ENCODE measurements around the gene SLC22A2. TPM values are rescaled to one million over a fixed set of nuclear protein-coding genes. Genes with fewer than 3 reads are reported as not detected.
"Not testable (repeated sequence)": the region's sequence is repeated elsewhere in the genome, so short reads cannot be mapped to it uniquely, and the experiment has no call there.

Gene SLC22A2
- polyA plus RNA-seq, 1 donor (not counting 4 experiments of a cell fraction or from before 2014, with no cell fraction given), result not detected

- FAIRE-seq (peak; percentile 80), DNase-seq (ENCODE audit: low read depth, low spot score) (no peak)
- Histone ChIP-seq H3K4me3 (ENCODE audit: control insufficient read depth in 2 of 3, extremely low read depth in 1 of 3, insufficient read depth in 2 of 3, low read depth in 1 of 3, low read length in 3 of 3) (no peak overlapping the region), H3K9ac (ENCODE audit: control insufficient read depth, extremely low read depth, insufficient read depth, low read length) (no peak overlapping the region), H4K20me1 (ENCODE audit: control insufficient read depth, extremely low read depth, insufficient read depth, low read length) (no peaks in the 10 kb centered on the region), H3K36me3 (ENCODE audit: control insufficient read depth in 2 of 2, extremely low read depth in 1 of 2, insufficient read depth in 2 of 2, low read length in 2 of 2) (no peaks in the 10 kb centered on the region), H3K27me3 (ENCODE audit: control insufficient read depth, extremely low read depth, insufficient read depth, low read length) (no peaks in the 10 kb centered on the region), H3K79me2 (ENCODE audit: control insufficient read depth, insufficient read depth, low read length) (no peaks in the 10 kb centered on the region), H3K4me2 (ENCODE audit: control insufficient read depth, extremely low read depth, insufficient read depth, low read depth, low read length) (peak overlapping the region; percentile 35), H2AFZ (ENCODE audit: control insufficient read depth, low read length) (peak overlapping the region; percentile 20), H3K9me3 (ENCODE audit: control insufficient read depth, low read depth, low read length) (no peaks in the 10 kb centered on the region), H3K9me1 (ENCODE audit: control insufficient read depth, extremely low read depth, insufficient read depth, low read length) (no peaks in the 10 kb centered on the region), H3K27ac (ENCODE audit: control insufficient read depth, insufficient read depth, low read length) (peak overlapping the region; percentile 70), H3K4me1 (ENCODE audit: control insufficient read depth, extremely low read depth, insufficient read depth, low read length) (peaks cover 20% of the 10 kb centered on the region)
- TF ChIP-seq EZH2 (IDR thresholded peaks at IDR 0.05; ENCODE audit: low read length) (no peak), CTCF (optimal IDR thresholded peaks at IDR 0.05 in 1 of 3, IDR thresholded peaks at IDR 0.05 in 1 of 3, conservative IDR thresholded peaks at IDR 0.05 in 1 of 3; ENCODE audit: extremely low read depth in 1 of 3, insufficient read depth in 2 of 3, low read length in 3 of 3) (no peak)
- dilution Hi-C loops (cut with MboI; ENCODE audit: extremely low pct_ligation_motif_present, low sequenced_read_pairs), result no loop called here
These were observed 20.3 kb downstream of the SLC22A2 start for GRCh38 chr6:160238278-160238711.

GRCh38 chr6:160237597-160238275 is 20.9 kb downstream of the SLC22A2 start:
- Histone ChIP-seq H3K4me2 (ENCODE audit: control insufficient read depth, extremely low read depth, insufficient read depth, low read depth, low read length) (peak overlapping the region; percentile 35), H3K4me1 (ENCODE audit: control insufficient read depth, extremely low read depth, insufficient read depth, low read length) (peaks cover 20% of the 10 kb centered on the region), H3K27ac (ENCODE audit: control insufficient read depth, insufficient read depth, low read length) (peak overlapping the region; percentile 70), H2AFZ (ENCODE audit: control insufficient read depth, low read length) (peak overlapping the region; percentile 43)
- dilution Hi-C loops (cut with MboI; ENCODE audit: extremely low pct_ligation_motif_present, low sequenced_read_pairs); H3K27me3 ChIP-seq (ENCODE audit: control insufficient read depth, extremely low read depth, insufficient read depth, low read length); H3K9me3 ChIP-seq (ENCODE audit: control insufficient read depth, low read depth, low read length); H3K79me2 ChIP-seq (ENCODE audit: control insufficient read depth, insufficient read depth, low read length); H3K9me1 ChIP-seq (ENCODE audit: control insufficient read depth, extremely low read depth, insufficient read depth, low read length); FAIRE-seq; H4K20me1 ChIP-seq (ENCODE audit: control insufficient read depth, extremely low read depth, insufficient read depth, low read length); H3K36me3 ChIP-seq (ENCODE audit: control insufficient read depth in 2 of 2, extremely low read depth in 1 of 2, insufficient read depth in 2 of 2, low read length in 2 of 2); H3K4me3 ChIP-seq (ENCODE audit: control insufficient read depth in 2 of 3, extremely low read depth in 1 of 3, insufficient read depth in 2 of 3, low read depth in 1 of 3, low read length in 3 of 3); H3K9ac ChIP-seq (ENCODE audit: control insufficient read depth, extremely low read depth, insufficient read depth, low read length); DNase-seq (ENCODE audit: low read depth, low spot score): not testable (repeated sequence)

- H3K27me3 ChIP-seq (ENCODE audit: control insufficient read depth, extremely low read depth, insufficient read depth, low read length); H3K79me2 ChIP-seq (ENCODE audit: control insufficient read depth, insufficient read depth, low read length); H3K9me3 ChIP-seq (ENCODE audit: control insufficient read depth, low read depth, low read length); H3K9me1 ChIP-seq (ENCODE audit: control insufficient read depth, extremely low read depth, insufficient read depth, low read length); H2AFZ ChIP-seq (ENCODE audit: control insufficient read depth, low read length); dilution Hi-C loops (cut with MboI; ENCODE audit: extremely low pct_ligation_motif_present, low sequenced_read_pairs); H3K27ac ChIP-seq (ENCODE audit: control insufficient read depth, insufficient read depth, low read length); H3K4me3 ChIP-seq (ENCODE audit: control insufficient read depth in 2 of 3, extremely low read depth in 1 of 3, insufficient read depth in 2 of 3, low read depth in 1 of 3, low read length in 3 of 3); H4K20me1 ChIP-seq (ENCODE audit: control insufficient read depth, extremely low read depth, insufficient read depth, low read length); FAIRE-seq; H3K9ac ChIP-seq (ENCODE audit: control insufficient read depth, extremely low read depth, insufficient read depth, low read length); H3K4me2 ChIP-seq (ENCODE audit: control insufficient read depth, extremely low read depth, insufficient read depth, low read depth, low read length); H3K36me3 ChIP-seq (ENCODE audit: control insufficient read depth in 2 of 2, extremely low read depth in 1 of 2, insufficient read depth in 2 of 2, low read length in 2 of 2); DNase-seq (ENCODE audit: low read depth, low spot score): not testable (repeated sequence)
- H3K4me1 ChIP-seq (ENCODE audit: control insufficient read depth, extremely low read depth, insufficient read depth, low read length), result peaks cover 20% of the 10 kb centered on the region
These were observed 22.3 kb downstream of the SLC22A2 start for GRCh38 chr6:160236235-160236872.

GRCh38 chr6:160233950-160234640 is 24.5 kb downstream of the SLC22A2 start:
- H3K27ac ChIP-seq (ENCODE audit: control insufficient read depth, insufficient read depth, low read length); FAIRE-seq; H3K9me3 ChIP-seq (ENCODE audit: control insufficient read depth, low read depth, low read length): not testable (repeated sequence)

More at GRCh38 chr6:160233950-160234640, 24.5 kb downstream of the SLC22A2 start:
- H4K20me1 ChIP-seq (ENCODE audit: control insufficient read depth, extremely low read depth, insufficient read depth, low read length); dilution Hi-C loops (cut with MboI; ENCODE audit: extremely low pct_ligation_motif_present, low sequenced_read_pairs); H3K27me3 ChIP-seq (ENCODE audit: control insufficient read depth, extremely low read depth, insufficient read depth, low read length); DNase-seq (ENCODE audit: low read depth, low spot score); H3K9ac ChIP-seq (ENCODE audit: control insufficient read depth, extremely low read depth, insufficient read depth, low read length); H3K4me3 ChIP-seq (ENCODE audit: control insufficient read depth in 2 of 3, extremely low read depth in 1 of 3, insufficient read depth in 2 of 3, low read depth in 1 of 3, low read length in 3 of 3); H3K4me2 ChIP-seq (ENCODE audit: control insufficient read depth, extremely low read depth, insufficient read depth, low read depth, low read length); H2AFZ ChIP-seq (ENCODE audit: control insufficient read depth, low read length); H3K36me3 ChIP-seq (ENCODE audit: control insufficient read depth in 2 of 2, extremely low read depth in 1 of 2, insufficient read depth in 2 of 2, low read length in 2 of 2); H3K79me2 ChIP-seq (ENCODE audit: control insufficient read depth, insufficient read depth, low read length); H3K9me1 ChIP-seq (ENCODE audit: control insufficient read depth, extremely low read depth, insufficient read depth, low read length): not testable (repeated sequence)
- peaks cover 19% of the 10 kb centered on the region for H3K4me1 ChIP-seq (ENCODE audit: control insufficient read depth, extremely low read depth, insufficient read depth, low read length)

Measured in keratinocyte (primary cell).